HG03565 (cell line): ENCODE data around the gene GPS2.

Experiments used
- ATAC-seq: cut with Tn5 transposase; IDR thresholded peaks from one replicate; pipeline ENCODE4 v1.9.1; 2021; ENCODE audit warnings: mild to moderate bottlenecking, moderate library complexity; ENCODE audit not compliant: unreplicated experiment

The GPS2 gene, protein sequence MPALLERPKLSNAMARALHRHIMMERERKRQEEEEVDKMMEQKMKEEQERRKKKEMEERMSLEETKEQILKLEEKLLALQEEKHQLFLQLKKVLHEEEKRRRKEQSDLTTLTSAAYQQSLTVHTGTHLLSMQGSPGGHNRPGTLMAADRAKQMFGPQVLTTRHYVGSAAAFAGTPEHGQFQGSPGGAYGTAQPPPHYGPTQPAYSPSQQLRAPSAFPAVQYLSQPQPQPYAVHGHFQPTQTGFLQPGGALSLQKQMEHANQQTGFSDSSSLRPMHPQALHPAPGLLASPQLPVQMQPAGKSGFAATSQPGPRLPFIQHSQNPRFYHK

DNA sequence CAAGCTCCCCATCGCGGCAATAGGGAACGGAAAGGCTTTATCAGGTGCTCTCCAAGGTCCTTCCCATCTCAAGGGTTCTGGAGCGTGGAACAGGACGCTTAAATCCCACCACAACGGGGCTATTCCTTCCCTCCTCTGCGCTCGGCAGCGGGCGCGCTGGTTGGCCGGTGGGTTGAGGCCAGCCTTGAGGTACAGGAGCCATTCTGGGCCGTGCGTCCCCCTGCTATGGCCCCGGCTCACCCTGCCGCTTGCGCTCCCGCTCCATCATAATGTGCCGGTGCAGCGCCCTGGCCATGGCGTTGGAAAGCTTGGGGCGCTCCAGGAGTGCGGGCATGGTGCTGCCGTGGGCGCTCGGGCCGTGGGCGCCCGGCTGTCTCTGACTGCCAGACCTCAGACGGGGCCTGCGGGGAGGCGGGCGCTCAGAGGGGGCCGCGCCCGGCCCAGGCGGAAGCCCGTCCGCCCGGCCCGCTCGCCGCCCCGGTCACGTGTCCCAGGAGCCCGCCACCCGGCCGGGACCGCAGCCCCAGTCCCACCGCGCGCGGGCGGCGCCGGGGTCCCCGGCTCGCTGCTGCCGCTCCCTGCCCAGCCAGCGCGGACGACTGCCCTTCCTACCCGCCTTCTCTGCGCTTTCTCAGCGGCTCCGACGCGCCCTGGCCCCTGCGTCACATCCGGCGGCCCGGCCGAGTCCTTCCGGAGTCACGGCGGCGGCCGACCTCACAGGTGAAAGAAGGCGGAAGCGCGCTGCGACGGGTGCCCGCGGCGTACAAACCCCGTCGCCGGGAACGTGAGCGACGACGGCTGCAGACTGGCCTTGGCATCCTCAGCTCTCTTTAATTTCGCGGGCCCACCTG, at the start of gene GPS2:
GPS2 (minus strand) TSS at position 642 of the 851 bp plus-strand sequence; CDS start at position 334, 308 bp downstream.
- ATAC-seq, result peak; percentile 46

DNA sequence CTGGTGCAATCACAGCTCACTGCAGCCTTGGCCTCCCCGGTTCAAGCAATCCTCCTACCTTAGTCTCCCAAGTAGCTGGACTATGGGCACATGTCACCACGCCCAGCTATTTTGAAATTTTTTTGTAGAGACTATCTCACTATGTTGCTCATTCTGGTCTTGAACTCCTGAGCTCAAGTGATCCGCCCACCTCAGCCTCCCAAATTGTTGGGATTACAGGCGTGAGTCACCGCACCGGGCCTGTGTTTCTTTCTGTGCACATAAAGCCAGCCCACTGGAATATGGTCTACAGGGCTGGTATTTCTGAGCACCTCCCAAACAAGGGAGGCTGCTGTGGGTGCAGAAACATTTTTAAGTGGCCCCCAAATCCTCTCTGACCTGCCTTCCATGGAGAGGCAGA, 48.2 kb upstream of the GPS2 start:
- ATAC-seq, result no peak

DNA sequence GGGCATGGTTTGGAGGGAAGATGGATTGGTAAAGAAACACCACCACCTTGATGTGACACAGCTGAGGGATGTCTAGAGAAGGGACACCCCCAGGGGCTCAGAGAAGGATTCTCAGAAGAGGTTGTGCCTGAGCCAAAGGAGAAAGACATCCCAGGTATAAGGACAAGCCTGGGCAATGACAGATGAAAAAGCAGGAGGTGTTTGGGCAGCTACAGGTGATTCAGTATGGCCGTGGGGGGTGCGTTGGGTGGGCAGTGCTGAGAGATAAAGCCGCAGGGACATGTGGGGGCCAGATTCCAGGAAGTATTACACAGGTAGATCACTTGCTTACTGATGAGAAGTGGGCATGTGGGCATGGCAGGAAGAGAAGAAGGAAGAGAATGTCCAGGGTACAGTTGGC, 46.7 kb upstream of the GPS2 start:
- no peak for ATAC-seq

DNA sequence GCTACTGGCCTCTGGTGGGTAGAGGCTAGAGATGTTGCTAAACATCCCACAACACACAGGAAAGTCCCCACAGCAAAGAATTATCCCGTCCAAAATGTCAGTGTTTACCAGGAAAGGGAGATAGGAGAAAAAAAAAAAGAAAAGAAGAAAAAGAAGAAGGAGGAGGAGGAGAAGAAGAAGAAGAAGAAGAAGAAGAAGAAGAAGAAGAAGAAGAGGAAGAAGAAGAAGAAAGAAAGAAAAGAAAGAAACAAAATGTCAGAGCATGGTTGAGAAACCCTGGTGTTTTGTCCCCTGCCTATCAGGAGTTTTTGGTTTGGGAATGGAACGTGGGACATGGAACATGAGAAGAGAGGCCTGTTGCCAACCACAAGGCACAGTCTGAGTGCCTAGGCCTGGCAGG, 42.2 kb upstream of the GPS2 start:
- no peak for ATAC-seq

DNA sequence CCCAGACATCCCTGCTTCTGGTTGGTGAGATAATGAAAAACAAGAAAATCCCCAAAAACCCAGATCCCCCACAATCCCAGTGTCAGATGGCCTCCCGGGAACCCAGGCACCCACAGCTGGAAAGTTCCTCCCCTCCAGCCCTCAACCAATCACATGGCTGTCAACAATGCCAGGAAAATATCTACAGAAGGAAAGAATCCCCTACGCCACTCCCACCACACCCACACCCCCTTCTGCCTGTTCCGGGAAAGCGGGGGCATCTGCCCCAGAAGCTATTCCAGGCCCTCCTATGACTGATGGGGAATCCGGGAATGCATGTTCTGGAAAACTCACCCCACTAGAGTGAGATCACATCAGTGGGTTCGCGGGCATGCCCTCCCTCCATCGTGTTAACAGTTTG, 41.6 kb upstream of the GPS2 start:
- ATAC-seq, result no peak

DNA sequence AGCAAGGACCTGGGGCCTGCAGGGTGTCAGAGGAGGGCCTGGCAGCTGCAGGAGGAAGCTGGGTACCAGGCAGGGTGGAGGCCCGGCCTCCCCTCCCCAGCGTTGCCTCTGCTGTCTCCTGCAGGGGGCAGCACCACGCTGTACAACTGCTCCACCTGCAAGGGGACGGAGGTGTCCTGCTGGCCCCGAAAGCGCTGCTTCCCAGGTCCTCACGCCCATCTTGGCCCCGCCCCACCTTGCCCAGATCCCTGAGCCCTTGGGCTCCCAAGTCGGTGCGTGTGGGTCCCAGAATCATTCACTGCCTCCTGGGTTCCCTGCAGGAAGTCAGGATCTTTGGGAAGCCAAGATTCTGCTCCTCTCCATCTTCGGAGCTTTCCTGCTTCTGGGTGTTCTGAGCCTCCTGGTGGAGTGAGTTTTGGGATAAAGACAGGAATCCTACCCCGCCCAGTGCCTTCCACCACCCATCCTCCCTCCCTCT, 41.0 kb upstream of the GPS2 start:
- ATAC-seq, result no peak

DNA sequence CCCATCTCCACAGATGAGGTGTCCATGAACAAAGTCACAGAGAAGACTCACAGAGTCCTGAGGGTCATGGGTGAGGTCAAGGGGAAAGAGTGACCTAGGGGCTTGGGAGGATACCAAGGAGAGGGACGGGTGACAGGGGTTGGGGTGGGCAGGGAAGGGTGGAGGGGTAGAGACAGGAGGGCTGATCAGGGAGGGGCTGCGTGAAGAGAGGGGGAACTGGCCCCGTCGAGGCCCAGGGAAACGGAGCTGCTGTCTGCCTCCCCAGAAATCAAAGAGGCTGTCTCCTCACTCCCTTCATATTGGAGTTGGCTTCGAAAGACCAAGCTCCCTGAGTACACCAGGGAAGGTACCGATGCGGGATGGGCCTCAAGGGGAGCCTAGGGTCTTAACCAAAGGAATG, 40.4 kb upstream of the GPS2 start:
- ATAC-seq, result no peak

DNA sequence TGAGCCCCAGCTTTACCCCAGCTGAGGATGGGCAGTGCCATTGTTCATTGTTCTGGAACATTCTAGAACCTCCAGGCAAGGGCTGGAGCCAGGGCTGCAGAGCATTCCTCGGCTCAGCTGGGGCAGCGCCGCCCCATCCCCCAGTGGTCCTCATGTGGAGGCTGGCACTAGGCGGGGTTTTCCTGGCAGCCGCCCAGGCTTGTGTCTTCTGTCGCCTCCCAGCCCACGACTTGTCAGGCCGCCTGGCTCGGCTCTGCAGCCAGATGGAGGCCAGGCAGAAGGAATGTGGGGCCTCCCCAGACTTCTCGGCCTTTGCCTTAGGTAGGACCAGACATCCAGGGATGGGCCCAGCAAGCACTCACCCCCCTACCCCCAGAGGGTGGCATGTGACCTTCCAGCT, 39.9 kb upstream of the GPS2 start, which contains the start of gene TMEM95:
TMEM95 (plus strand) TSS at position 104 of the 400 bp plus-strand sequence; CDS start at position 153, 49 bp downstream.
- no peak for ATAC-seq

DNA sequence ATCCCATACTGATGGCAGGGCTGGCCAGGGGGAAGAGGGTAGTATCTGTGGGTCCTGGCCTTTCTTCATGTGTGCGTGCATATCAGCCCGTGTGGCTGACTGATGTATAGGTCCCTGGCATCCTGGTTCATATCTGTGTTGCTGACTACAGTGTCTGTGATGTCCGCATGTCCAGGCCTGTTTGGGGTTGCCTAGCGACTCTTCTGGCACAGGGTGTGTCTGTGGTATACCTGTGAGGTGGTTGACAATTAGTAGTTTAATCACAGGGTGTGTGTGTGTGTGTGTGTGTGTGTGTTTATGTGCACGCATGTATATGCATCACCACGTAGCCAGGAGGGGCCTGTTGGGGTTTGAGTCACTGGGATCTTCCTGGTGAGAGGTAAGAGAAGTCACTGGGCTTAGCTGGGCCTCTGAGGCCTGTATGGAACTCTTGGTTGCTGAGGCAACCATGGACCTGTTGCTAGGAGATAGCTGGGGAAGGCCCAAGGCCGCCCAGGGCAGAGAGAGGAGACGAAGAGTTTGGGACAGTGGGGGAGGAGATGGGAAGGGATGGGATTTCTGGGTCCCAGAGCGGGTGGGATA, 39.2 kb upstream of the GPS2 start:
- no peak for ATAC-seq

DNA sequence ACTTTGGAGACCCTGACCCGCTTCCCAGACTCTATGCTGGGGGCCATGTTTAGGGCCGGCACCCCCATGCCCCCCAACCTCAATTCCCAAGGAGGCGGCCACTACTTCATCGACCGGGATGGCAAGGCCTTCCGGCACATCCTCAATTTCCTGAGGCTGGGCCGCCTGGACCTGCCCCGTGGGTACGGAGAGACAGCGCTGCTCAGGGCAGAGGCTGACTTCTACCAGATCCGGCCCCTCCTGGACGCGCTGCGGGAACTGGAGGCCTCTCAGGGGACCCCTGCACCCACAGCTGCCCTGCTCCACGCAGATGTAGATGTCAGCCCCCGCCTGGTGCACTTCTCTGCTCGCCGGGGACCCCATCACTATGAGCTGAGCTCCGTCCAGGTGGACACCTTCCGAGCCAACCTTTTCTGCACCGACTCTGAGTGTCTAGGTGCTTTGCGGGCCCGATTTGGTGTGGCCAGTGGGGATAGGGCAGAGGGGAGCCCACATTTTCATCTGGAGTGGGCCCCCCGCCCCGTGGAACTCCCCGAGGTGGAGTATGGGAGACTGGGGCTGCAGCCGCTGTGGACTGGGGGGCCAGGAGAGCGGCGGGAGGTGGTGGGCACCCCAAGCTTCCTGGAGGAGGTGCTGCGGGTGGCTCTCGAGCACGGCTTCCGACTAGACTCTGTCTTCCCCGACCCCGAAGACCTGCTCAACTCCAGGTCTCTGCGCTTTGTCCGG, 37.9 kb upstream of the GPS2 start:
- no peak for ATAC-seq

DNA sequence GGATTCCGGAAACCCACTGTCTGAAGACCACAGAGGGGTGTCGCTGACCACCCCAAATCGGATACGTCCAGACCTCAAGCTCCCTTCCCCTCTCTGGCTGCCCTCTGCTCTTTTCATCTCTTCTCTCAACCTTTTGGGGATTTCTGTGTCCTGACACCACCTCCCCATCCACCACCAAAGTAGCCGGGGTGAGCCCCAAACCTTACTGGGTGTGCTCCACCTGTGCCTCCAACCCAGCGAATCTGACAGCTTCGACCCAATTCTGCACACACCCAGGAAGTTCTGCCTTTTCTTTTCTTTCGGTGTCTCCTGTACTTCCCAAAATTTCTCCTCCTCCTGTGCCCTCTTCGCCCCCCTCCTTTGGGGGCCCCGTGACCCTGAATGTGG, 37.3 kb upstream of the GPS2 start:
- ATAC-seq, result no peak

DNA sequence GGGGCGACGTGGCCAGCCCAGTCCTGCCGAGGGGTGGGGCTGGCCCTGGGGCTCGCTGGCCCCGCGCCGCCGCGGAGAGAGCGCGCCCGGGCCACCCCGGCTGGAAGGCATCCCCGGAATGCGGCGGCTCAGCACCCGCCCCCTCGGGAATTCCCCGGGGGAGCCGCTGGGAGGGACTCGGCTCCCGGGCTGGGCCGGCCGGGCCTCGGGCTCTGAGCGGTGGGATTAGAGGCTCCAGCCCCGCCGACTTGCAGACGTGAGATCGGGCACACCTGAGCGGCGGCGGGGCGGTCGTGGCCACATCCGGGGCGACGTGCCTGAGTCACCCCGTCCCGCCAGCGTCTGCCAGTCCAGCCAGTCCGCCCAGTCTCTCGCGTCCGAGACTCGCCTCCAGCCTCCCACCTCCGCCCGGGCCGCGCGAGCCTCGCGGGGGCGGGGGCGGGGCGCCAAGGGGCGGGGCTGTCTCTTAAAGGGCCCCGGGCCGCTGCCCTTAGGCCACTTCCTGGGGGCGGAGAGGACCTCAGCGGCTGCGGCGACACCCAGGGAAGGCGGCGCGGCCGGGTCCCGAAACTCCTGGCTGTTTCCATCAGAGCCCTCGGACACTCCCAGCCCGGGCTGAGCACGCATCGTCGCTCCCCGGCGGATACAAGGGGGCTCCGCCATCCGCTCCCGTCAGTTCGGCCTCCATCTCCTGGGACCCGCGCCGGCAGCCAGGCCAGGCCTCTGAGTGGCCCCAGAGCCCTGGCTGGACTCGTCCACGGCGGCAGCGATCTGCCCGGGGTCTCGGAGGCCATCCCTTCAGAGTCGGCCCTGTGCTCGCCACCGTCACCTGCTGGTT, 36.7 kb upstream of the GPS2 start, which contains the start of gene KCTD11:
KCTD11 (plus strand) TSS at position 498 of the 838 bp plus-strand sequence.
- ATAC-seq, result peak; percentile 51

DNA sequence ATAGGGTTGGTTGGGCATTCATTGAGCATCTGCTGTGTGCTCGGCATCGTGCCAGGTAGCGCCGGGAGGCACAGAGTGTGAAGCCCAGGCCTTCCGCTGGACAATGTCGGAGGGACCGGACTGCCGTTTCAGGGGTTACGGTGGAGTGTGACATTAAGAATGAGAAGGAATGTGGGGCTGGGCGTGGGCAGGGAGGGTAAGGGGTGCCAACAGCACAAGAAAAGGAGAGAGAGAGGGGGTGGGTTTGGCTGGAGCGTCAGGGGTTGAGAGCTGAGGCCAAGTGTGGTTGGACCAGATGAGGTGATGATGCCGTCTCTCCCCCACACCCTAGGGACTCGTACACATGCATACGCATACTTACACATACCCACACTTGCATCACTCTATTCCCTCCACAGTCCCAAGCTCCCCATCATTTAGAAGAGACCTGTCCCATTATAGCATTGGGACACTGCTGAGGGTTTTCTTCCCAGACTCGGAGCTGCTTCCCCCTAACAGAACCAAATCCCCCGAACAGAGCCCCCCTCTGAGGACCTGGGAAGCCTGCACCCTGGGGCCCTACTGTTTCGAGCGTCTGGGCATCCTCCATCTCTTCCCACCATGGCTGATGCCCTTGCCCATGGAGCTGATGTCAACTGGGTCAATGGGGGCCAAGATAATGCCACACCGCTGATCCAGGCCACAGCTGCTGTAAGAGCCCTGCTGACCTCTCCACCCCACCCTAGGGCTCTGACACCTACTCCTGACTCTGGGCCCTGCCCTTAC, 33.5 kb upstream of the GPS2 start:
- ATAC-seq, result no peak

DNA sequence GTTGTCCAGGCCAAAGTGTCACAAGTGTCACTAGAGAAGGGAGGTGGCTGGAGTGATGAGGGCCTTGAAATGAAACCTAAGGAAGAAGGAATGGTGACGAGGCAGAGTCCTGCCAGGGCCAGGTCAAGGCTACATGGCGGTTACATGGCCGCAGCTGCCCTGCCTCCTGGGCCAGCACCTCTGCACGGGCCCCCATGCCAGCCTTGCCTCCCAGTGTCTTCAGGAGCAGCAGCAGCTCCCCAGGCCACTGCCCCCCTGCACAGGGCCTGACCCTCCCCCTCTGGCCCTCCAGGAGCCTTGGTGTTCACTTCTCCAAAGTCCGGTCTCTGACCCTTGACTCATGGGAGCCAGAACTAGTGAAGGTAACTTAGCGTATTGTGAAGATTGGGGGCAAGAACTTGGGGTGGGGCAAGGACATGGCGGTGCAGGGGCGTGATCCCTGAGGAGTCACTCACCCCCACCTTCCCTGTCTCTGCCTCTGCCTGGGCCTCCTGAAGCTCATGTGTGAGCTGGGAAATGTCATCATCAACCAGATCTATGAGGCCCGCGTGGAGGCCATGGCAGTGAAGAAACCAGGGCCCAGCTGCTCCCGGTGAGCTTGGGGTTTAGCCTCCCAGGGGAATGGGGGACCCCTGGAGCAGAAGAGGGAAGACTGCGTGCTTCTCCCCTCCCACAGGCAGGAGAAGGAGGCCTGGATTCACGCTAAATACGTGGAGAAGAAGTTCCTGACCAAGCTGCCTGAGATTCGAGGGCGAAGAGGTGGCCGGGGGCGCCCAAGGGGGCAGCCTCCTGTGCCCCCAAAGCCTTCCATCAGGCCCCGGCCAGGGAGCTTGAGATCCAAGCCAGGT, 32.7 kb upstream of the GPS2 start:
- ATAC-seq, result no peak

DNA sequence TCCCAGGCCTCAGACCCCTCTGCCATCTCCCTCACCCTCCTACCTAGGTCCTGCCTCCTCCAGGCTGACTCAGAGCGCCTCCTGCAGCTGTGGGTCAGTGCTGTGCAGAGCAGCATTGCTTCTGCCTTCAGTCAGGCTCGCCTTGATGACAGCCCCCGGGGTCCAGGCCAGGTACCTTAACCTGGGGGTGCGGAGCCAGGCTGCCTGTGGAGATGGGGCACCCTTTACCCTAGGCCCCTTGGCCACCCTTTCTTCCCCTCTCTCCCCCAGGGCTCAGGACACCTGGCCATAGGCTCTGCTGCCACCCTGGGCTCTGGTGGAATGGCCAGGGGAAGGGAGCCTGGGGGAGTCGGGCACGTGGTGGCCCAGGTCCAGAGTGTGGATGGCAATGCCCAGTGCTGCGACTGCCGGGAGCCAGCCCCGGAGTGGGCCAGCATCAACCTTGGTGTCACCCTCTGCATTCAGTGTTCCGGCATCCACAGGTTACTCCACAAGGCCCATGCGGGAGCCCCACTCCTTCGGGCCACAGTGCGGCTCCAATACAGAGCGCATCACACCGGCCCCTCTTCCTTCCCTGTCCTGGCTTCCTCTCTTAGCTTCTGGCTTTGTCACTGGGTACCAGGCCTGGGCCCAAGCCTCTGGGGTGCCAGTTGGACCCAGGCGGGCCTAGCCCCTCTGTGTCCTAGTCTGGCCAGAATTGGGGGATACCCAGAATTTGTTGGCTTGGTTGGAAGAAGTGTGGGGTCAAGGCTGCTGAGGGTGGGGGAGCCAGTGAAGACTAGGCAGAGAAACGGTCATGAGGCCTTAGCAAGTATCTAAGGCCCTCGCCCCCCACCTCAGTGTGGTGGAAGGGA, 31.8 kb upstream of the GPS2 start:
- no peak for ATAC-seq

DNA sequence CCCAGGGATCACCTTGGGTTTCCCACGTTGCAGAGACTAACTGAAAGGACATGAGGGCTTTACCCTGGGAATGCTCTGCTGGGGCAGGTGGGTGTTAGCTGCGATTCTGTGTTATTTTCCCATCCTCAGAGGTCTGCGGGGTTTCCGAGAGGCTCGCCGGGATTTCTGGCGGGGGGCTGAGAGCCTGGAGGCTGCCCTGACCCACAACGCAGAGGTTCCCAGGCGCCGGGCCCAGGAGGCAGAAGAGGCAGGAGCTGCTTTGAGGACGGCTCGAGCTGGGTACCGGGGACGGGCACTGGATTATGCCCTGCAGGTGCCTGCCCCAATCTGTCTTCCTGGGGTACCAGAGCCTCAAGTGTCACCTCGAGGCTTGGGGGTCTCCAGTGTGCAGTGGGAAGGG, 28.1 kb upstream of the GPS2 start:
- ATAC-seq, result no peak

DNA sequence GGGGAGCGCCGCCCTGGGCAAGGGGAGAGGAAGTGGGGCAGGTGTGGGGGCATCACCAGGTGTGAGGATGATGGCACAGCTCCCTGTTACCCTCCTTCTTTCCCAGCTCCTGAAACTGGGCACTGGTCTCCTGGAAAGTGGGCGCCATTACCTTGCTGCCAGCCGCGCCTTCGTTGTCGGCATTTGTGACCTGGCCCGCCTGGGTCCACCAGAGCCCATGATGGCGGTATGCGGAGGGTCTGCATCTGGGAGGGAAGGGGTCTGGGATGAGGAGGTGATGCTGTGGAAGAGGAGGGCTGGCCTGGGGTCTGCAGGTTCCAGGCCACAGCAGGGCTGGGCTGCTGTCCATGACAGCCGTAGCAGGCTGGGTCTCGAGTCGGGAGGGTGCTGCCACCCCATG, 26.7 kb upstream of the GPS2 start:
- ATAC-seq, result no peak
